Pons (tissue), 1 donor: ENCODE data around the gene GPR83.
A peak's percentile ranks its signal among the peaks of the same experiment; 100 is the strongest.
"Not testable (repeated sequence)": the region's sequence is repeated elsewhere in the genome, so short reads cannot be mapped to it uniquely, and the experiment has no call there.

Experiments used
- DNase-seq: peaks from one replicate; pipeline ENCODE4 v3.0.0-alpha.2; 2016; ENCODE audit warnings: low spot score

Gene GPR83

GRCh38 chr11:94400839-94401772 is at the start of gene GPR83:
Gene GPR83 (minus strand): TSS chr11:94401419. CDS start chr11:94401247, 172 bp downstream.
- DNase-seq = no peak

GRCh38 chr11:94450048-94450447 is 48.8 kb upstream of the GPR83 start:
- no peak for DNase-seq

GRCh38 chr11:94449437-94449836 is 48.2 kb upstream of the GPR83 start:
- DNase-seq = no peak

- DNase-seq = no peak
Observed at GRCh38 chr11:94449029-94449428, 47.8 kb upstream of the GPR83 start.

- DNase-seq = no peak
Observed at GRCh38 chr11:94447149-94447548, 45.9 kb upstream of the GPR83 start.

GRCh38 chr11:94445641-94446040 is 44.4 kb upstream of the GPR83 start:
- DNase-seq = no peak

GRCh38 chr11:94433049-94433448 is 31.8 kb upstream of the GPR83 start:
- no peak for DNase-seq

- DNase-seq = no peak
Observed at GRCh38 chr11:94424662-94425061, 23.4 kb upstream of the GPR83 start.

- no peak for DNase-seq
Observed at GRCh38 chr11:94424011-94424410, 22.8 kb upstream of the GPR83 start.

GRCh38 chr11:94423507-94423906 is 22.3 kb upstream of the GPR83 start:
- DNase-seq = no peak

- DNase-seq = no peak
Observed at GRCh38 chr11:94418123-94418765, 17.0 kb upstream of the GPR83 start.

GRCh38 chr11:94417386-94417987 is 16.3 kb upstream of the GPR83 start:
- DNase-seq = peak; percentile 40

GRCh38 chr11:94405062-94405833 is 4.0 kb upstream of the GPR83 start:
- no peak for DNase-seq

GRCh38 chr11:94402355-94402754 is 1.1 kb upstream of the GPR83 start:
- no peak for DNase-seq

GRCh38 chr11:94401773-94402265 is 600 bp upstream of the GPR83 start:
- no peak for DNase-seq

- DNase-seq = no peak
Observed at GRCh38 chr11:94400457-94400838, 771 bp downstream of the GPR83 start.

GRCh38 chr11:94400050-94400449 is 1.2 kb downstream of the GPR83 start:
- no peak for DNase-seq

GRCh38 chr11:94398101-94398500 is 3.1 kb downstream of the GPR83 start:
- DNase-seq = no peak

GRCh38 chr11:94396282-94396681 is 4.9 kb downstream of the GPR83 start:
- no peak for DNase-seq

- DNase-seq = not testable (repeated sequence)
Observed at GRCh38 chr11:94391937-94392336, 9.3 kb downstream of the GPR83 start.

- no peak for DNase-seq
Observed at GRCh38 chr11:94379613-94380012, 21.6 kb downstream of the GPR83 start.

GRCh38 chr11:94376841-94377240 is 24.4 kb downstream of the GPR83 start:
- peak; percentile 17 for DNase-seq
